Measurements from ENCODE around the gene AP3S2. TPM values are rescaled to one million over a fixed set of nuclear protein-coding genes. Genes with fewer than 3 reads are reported as not detected.
A peak's percentile ranks its signal among the peaks of the same experiment; 100 is the strongest.

The AP3S2 gene
- total RNA-seq, 1 experiment from 2014 or later = 23.3 TPM

DNA sequence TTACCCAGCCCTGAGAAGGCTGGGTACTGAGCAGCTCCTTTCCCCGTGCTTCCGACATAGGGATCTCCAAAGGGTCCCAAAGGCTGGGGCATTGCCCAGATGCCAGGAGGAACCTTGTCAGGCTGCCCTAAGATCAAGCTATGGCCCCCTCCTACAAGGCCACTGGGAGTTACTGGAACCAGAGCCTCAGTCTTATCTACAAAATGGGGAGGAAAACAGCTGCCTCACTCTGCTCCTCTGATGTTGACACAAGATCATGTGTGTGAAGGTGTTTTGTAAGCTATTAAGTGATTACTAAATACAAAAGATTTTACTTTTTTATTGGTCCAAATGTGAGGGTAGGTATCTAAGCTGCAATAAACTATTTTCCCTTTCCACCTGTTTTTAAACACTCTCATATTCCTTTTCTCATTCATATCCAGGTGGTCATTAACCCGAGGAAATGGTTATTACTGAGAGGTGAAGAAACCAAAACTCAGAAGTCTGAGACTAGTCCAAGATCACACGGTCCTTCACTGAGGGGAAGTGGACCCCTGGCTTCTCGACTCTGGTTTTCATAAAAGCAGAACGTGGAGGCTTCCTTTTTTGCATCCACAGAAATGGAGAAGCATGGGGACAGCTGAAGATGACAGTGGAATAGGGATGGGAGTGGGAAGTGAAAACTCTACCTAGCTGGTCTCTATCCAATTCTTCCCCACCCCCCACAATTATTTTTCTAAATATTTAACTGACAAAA is 17.3 kb upstream of the AP3S2 start:
- peak overlapping the region; percentile 95 for H3K4me2 ChIP-seq (ENCODE audit: low read length)
- no peaks in the 10 kb centered on the region for H3K9me2 ChIP-seq (ENCODE audit: insufficient read depth)
- ChIA-PET RAD21 (ENCODE audit: low non-redundant PET in 1 of 2, low total read pairs in 2 of 2, uncharacterized antibody in 2 of 2, unreplicated experiment in 2 of 2) (interaction anchor here in 1 of 2 experiments (1.1 kb wide), 1 partner anchor 12 kb away, joined by 3 read pairs; no protein-coding TSS in a partner anchor), POLR2A (no interaction called here), CTCF (no interaction called here)
- H3K79me2 ChIP-seq (ENCODE audit: insufficient read depth, low read length) = no peaks in the 10 kb centered on the region
- no peaks in the 10 kb centered on the region for H3K27me3 ChIP-seq (ENCODE audit: insufficient read depth, low read length)
- no peaks in the 10 kb centered on the region for H3K9me3 ChIP-seq (ENCODE audit: control insufficient read depth in 1 of 2, insufficient read depth in 1 of 2, low read depth in 1 of 2, low read length in 2 of 2)
- H3K27ac ChIP-seq (ENCODE audit: low read depth, low read length) = no peak overlapping the region
- TSS peak; percentile 53 for BruUV-seq (replicated peaks)
- no peaks in the 10 kb centered on the region for H4K20me1 ChIP-seq (ENCODE audit: insufficient read depth)
- TF ChIP-seq FOSL1 (IDR thresholded peaks at IDR 0.05; ENCODE audit: low read depth) (no peak), SIN3A (IDR thresholded peaks at IDR 0.05; ENCODE audit: low read depth) (no peak), CBX3 (IDR thresholded peaks at IDR 0.05; ENCODE audit: low read depth) (no peak), ZFX (IDR thresholded peaks at IDR 0.05) (no peak), CEBPB (IDR thresholded peaks at IDR 0.05; ENCODE audit: low read depth) (no peak), POLR2AphosphoS5 (IDR thresholded peaks at IDR 0.05; ENCODE audit: low read depth, low read length) (no peak), YY1 (IDR thresholded peaks at IDR 0.05; ENCODE audit: extremely low read depth, insufficient replicate concordance, low read depth, low read length) (no peak), ZNF274 (IDR thresholded peaks at IDR 0.05; ENCODE audit: low read depth, low read length) (no peak), POLR2A (IDR thresholded peaks at IDR 0.05; ENCODE audit: borderline replicate concordance, extremely low read depth, insufficient read depth, insufficient read length) (no peak), EZH2 (IDR thresholded peaks at IDR 0.05) (no peak), EZH2phosphoT487 (IDR thresholded peaks at IDR 0.05; ENCODE audit: borderline replicate concordance) (no peak), SP1 (IDR thresholded peaks at IDR 0.05; ENCODE audit: low read depth) (no peak), TCF7L2 (IDR thresholded peaks at IDR 0.05; ENCODE audit: borderline replicate concordance, extremely low read depth, insufficient read depth, insufficient read length) (no peak), JUND (IDR thresholded peaks at IDR 0.05) (no peak), EGR1 (IDR thresholded peaks at IDR 0.05; ENCODE audit: low read depth) (no peak), RAD21 (IDR thresholded peaks at IDR 0.05; ENCODE audit: low read depth) (no peak), ELF1 (IDR thresholded peaks at IDR 0.05; ENCODE audit: borderline replicate concordance, low read depth) (no peak)
- TF ChIP-seq, protein P1, sequence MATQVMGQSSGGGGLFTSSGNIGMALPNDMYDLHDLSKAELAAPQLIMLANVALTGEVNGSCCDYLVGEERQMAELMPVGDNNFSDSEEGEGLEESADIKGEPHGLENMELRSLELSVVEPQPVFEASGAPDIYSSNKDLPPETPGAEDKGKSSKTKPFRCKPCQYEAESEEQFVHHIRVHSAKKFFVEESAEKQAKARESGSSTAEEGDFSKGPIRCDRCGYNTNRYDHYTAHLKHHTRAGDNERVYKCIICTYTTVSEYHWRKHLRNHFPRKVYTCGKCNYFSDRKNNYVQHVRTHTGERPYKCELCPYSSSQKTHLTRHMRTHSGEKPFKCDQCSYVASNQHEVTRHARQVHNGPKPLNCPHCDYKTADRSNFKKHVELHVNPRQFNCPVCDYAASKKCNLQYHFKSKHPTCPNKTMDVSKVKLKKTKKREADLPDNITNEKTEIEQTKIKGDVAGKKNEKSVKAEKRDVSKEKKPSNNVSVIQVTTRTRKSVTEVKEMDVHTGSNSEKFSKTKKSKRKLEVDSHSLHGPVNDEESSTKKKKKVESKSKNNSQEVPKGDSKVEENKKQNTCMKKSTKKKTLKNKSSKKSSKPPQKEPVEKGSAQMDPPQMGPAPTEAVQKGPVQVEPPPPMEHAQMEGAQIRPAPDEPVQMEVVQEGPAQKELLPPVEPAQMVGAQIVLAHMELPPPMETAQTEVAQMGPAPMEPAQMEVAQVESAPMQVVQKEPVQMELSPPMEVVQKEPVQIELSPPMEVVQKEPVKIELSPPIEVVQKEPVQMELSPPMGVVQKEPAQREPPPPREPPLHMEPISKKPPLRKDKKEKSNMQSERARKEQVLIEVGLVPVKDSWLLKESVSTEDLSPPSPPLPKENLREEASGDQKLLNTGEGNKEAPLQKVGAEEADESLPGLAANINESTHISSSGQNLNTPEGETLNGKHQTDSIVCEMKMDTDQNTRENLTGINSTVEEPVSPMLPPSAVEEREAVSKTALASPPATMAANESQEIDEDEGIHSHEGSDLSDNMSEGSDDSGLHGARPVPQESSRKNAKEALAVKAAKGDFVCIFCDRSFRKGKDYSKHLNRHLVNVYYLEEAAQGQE (IDR thresholded peaks at IDR 0.05; ENCODE audit: low read depth) = no peak
- TF ChIP-seq, protein P2, sequence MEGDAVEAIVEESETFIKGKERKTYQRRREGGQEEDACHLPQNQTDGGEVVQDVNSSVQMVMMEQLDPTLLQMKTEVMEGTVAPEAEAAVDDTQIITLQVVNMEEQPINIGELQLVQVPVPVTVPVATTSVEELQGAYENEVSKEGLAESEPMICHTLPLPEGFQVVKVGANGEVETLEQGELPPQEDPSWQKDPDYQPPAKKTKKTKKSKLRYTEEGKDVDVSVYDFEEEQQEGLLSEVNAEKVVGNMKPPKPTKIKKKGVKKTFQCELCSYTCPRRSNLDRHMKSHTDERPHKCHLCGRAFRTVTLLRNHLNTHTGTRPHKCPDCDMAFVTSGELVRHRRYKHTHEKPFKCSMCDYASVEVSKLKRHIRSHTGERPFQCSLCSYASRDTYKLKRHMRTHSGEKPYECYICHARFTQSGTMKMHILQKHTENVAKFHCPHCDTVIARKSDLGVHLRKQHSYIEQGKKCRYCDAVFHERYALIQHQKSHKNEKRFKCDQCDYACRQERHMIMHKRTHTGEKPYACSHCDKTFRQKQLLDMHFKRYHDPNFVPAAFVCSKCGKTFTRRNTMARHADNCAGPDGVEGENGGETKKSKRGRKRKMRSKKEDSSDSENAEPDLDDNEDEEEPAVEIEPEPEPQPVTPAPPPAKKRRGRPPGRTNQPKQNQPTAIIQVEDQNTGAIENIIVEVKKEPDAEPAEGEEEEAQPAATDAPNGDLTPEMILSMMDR (IDR thresholded peaks at IDR 0.05 in 2 of 3, conservative IDR thresholded peaks at IDR 0.05 in 1 of 3; ENCODE audit: borderline replicate concordance in 1 of 3, insufficient read depth in 1 of 3, low read depth in 2 of 3, low read length in 2 of 3) = no peak
- TF ChIP-seq, protein P3, sequence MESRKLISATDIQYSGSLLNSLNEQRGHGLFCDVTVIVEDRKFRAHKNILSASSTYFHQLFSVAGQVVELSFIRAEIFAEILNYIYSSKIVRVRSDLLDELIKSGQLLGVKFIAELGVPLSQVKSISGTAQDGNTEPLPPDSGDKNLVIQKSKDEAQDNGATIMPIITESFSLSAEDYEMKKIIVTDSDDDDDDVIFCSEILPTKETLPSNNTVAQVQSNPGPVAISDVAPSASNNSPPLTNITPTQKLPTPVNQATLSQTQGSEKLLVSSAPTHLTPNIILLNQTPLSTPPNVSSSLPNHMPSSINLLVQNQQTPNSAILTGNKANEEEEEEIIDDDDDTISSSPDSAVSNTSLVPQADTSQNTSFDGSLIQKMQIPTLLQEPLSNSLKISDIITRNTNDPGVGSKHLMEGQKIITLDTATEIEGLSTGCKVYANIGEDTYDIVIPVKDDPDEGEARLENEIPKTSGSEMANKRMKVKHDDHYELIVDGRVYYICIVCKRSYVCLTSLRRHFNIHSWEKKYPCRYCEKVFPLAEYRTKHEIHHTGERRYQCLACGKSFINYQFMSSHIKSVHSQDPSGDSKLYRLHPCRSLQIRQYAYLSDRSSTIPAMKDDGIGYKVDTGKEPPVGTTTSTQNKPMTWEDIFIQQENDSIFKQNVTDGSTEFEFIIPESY (IDR thresholded peaks at IDR 0.05; ENCODE audit: extremely low read depth, insufficient replicate concordance, low read length) = no peak
- no peak overlapping the region for H3K9ac ChIP-seq (ENCODE audit: low read length)
- no peaks in the 10 kb centered on the region for H3K36me3 ChIP-seq (ENCODE audit: control insufficient read depth in 1 of 2, insufficient read depth in 2 of 2, low read length in 2 of 2)
- intact Hi-C loops (cut with micrococcal nuclease) = loop anchor here (5.0 kb wide), 2 partner anchors 61 to 176 kb away; no protein-coding TSS in a partner anchor
- no peak overlapping the region for H3K4me3 ChIP-seq (replicated peaks in 1 of 2; ENCODE audit: low read depth in 1 of 2, low read length in 2 of 2)
- H2AFZ ChIP-seq (ENCODE audit: low read depth, low read length, poor library complexity, severe bottlenecking) = no peak overlapping the region
- ATAC-seq (no peak), DNase-seq (ENCODE audit: low read depth, low spot score) (no peak)
- peaks cover 13 to 33% of the 10 kb centered on the region in 2 experiments for H3K4me1 ChIP-seq (ENCODE audit: control insufficient read depth in 1 of 2, insufficient read depth in 2 of 2, low read length in 2 of 2)
